Activated CD8-positive, alpha-beta T cell treated with anti-CD3 and anti-CD28 coated beads, Interleukin-2, amount 10 ng/mL, durations not matched to agents 7 days and 5 days (primary cell): ENCODE data around the gene MORC2. TPM values are rescaled to one million over a fixed set of nuclear protein-coding genes. Genes with fewer than 3 reads are reported as not detected.

ENCODE experiments used
- ATAC-seq: fragments of 150-1000 bp; cut with Tn5 transposase; one replicate; pipeline ENCODE4 v1.10.0; 2021; ENCODE audit warnings: moderate library complexity
- CTCF ChIA-PET: fragments of 350-600 bp; sonication (Branson Sonifier 250); formaldehyde crosslinking; loops from one replicate; lab custom pipeline; 2021; ENCODE audit warnings: antibody characterized with exemption; lab: Charles Lee
- POLR2A ChIA-PET: fragments of 350-600 bp; sonication (Branson Sonifier 250); formaldehyde crosslinking; loops from one replicate; lab custom pipeline; 2021; ENCODE audit warnings: antibody characterized with exemption; lab: Charles Lee
- DNase-seq: peaks from one replicate; pipeline ENCODE4 v3.0.0-alpha.2; 2020
- H3K27ac Mint-ChIP-seq: one replicate; pipeline ENCODE4 v1.8.0; 2021; ENCODE audit warnings: mild to moderate bottlenecking, mixed read lengths
- H3K27me3 Mint-ChIP-seq: one replicate; pipeline ENCODE4 v1.8.0; 2021; ENCODE audit warnings: low read depth, mixed read lengths
- H3K36me3 Mint-ChIP-seq: one replicate; pipeline ENCODE4 v1.8.0; 2021; ENCODE audit warnings: low read depth, mixed read lengths
- H3K4me1 Mint-ChIP-seq: one replicate; pipeline ENCODE4 v1.8.0; 2021; ENCODE audit warnings: low read depth, mixed read lengths
- H3K4me3 Mint-ChIP-seq: one replicate; pipeline ENCODE4 v1.8.0; 2021; ENCODE audit warnings: mild to moderate bottlenecking, mixed read lengths
- H3K9me3 Mint-ChIP-seq: one replicate; pipeline ENCODE4 v1.8.0; 2022; ENCODE audit warnings: mixed read lengths; ENCODE audit not compliant: insufficient read depth
- total RNA-seq, 2 experiments: library from RNA; stranded (reverse); gene quantifications; one replicate each; pipeline ENCODE4 v1.2.3, GENCODE V29; 2021

Gene MORC2
- total RNA-seq, 2 experiments from 2014 or later, result 31.3 to 31.5 TPM

- ATAC-seq (peak; percentile 8), DNase-seq (no peak)
- Mint-ChIP-seq H3K9me3 (no peaks in the 10 kb centered on the region), H3K4me3 (no peak overlapping the region), H3K36me3 (peaks cover 14% of the 10 kb centered on the region), H3K27me3 (no peaks in the 10 kb centered on the region), H3K27ac (no peak overlapping the region), H3K4me1 (peaks cover 17% of the 10 kb centered on the region)
- ChIA-PET CTCF (interaction anchor here (0.7 to 4.0 kb wide), 16 partner anchors 10 to 379 kb away, joined by 3 to 37 read pairs (median 9); partner anchors contain the start of genes MORC2, SLC35E4 and TUG1), POLR2A (interaction anchor here (1.0 kb wide), 1 partner anchor 162 kb away, joined by 3 read pairs; no protein-coding TSS in a partner anchor)
Measured at GRCh38 chr22:30919973-30920372, 48.6 kb downstream of the MORC2 start.

GRCh38 chr22:30918761-30919160 is 49.8 kb downstream of the MORC2 start:
- Mint-ChIP-seq H3K27me3 (no peaks in the 10 kb centered on the region), H3K9me3 (no peaks in the 10 kb centered on the region), H3K4me1 (peaks cover 17% of the 10 kb centered on the region), H3K36me3 (peaks cover 4% of the 10 kb centered on the region), H3K4me3 (no peak overlapping the region), H3K27ac (no peak overlapping the region)
- DNase-seq, result no peak
- CTCF ChIA-PET, result interaction anchor here (1.5 to 4.0 kb wide), 6 partner anchors 9 to 166 kb away, joined by 6 to 37 read pairs (median 12); partner anchors contain the start of genes MORC2 and TUG1
- ATAC-seq, result no peak
- POLR2A ChIA-PET, result no interaction called here

- Mint-ChIP-seq H3K27ac (no peak overlapping the region), H3K4me3 (no peak overlapping the region), H3K9me3 (no peaks in the 10 kb centered on the region), H3K36me3 (peaks cover 2% of the 10 kb centered on the region), H3K4me1 (no peaks in the 10 kb centered on the region), H3K27me3 (no peaks in the 10 kb centered on the region)
- ChIA-PET CTCF (interaction anchor here (1.6 to 3.0 kb wide), 4 partner anchors 9 to 175 kb away, joined by 3 to 11 read pairs (median 6); no protein-coding TSS in a partner anchor), POLR2A (interaction anchor here (1.4 kb wide), 1 partner anchor 59 kb away, joined by 3 read pairs; the partner anchor contains the start of gene TUG1)
- ATAC-seq, result no peak
- no peak for DNase-seq
Measured at GRCh38 chr22:30910358-30910757, 58.2 kb downstream of the MORC2 start.

GRCh38 chr22:30909306-30909705 is 59.3 kb downstream of the MORC2 start:
- CTCF ChIA-PET, result interaction anchor here (1.0 to 3.0 kb wide), 4 partner anchors 10 to 176 kb away, joined by 5 to 11 read pairs (median 6); no protein-coding TSS in a partner anchor
- Mint-ChIP-seq H3K27ac (no peak overlapping the region), H3K9me3 (no peaks in the 10 kb centered on the region), H3K4me1 (no peaks in the 10 kb centered on the region), H3K36me3 (peaks cover 2% of the 10 kb centered on the region), H3K27me3 (no peaks in the 10 kb centered on the region), H3K4me3 (no peak overlapping the region)
- ATAC-seq (no peak), DNase-seq (no peak)
- POLR2A ChIA-PET, result no interaction called here

- ChIA-PET POLR2A (no interaction called here), CTCF (interaction anchor here (1.8 kb wide), 1 partner anchor 12 kb away, joined by 9 read pairs; no protein-coding TSS in a partner anchor)
- Mint-ChIP-seq H3K9me3 (no peaks in the 10 kb centered on the region), H3K4me1 (peaks cover under 1% of the 10 kb centered on the region), H3K27ac (no peak overlapping the region), H3K36me3 (peaks cover 2% of the 10 kb centered on the region), H3K27me3 (no peaks in the 10 kb centered on the region), H3K4me3 (no peak overlapping the region)
- ATAC-seq (no peak), DNase-seq (no peak)
Measured at GRCh38 chr22:30908051-30908461, 60.5 kb downstream of the MORC2 start.

GRCh38 chr22:30906946-30907345 is 61.6 kb downstream of the MORC2 start:
- Mint-ChIP-seq H3K36me3 (peaks cover 6% of the 10 kb centered on the region), H3K9me3 (no peaks in the 10 kb centered on the region), H3K4me3 (no peak overlapping the region), H3K4me1 (peaks cover 4% of the 10 kb centered on the region), H3K27ac (no peak overlapping the region), H3K27me3 (no peaks in the 10 kb centered on the region)
- DNase-seq (no peak), ATAC-seq (no peak)
- ChIA-PET POLR2A (no interaction called here), CTCF (interaction anchor here (1.8 kb wide), 1 partner anchor 13 kb away, joined by 9 read pairs; no protein-coding TSS in a partner anchor)

GRCh38 chr22:30906411-30906810 is 62.2 kb downstream of the MORC2 start:
- DNase-seq (no peak), ATAC-seq (no peak)
- Mint-ChIP-seq H3K9me3 (no peaks in the 10 kb centered on the region), H3K36me3 (peaks cover 6% of the 10 kb centered on the region), H3K27me3 (no peaks in the 10 kb centered on the region), H3K4me1 (peaks cover 4% of the 10 kb centered on the region), H3K4me3 (no peak overlapping the region), H3K27ac (no peak overlapping the region)
- CTCF ChIA-PET, result interaction anchor here (1.8 kb wide), 1 partner anchor 14 kb away, joined by 9 read pairs; no protein-coding TSS in a partner anchor
- POLR2A ChIA-PET, result no interaction called here

GRCh38 chr22:30905696-30906341 is 62.8 kb downstream of the MORC2 start:
- ChIA-PET CTCF (no interaction called here), POLR2A (no interaction called here)
- Mint-ChIP-seq H3K9me3 (no peaks in the 10 kb centered on the region), H3K4me3 (no peak overlapping the region), H3K27ac (no peak overlapping the region), H3K36me3 (peaks cover 6% of the 10 kb centered on the region), H3K27me3 (no peaks in the 10 kb centered on the region), H3K4me1 (peaks cover 4% of the 10 kb centered on the region)
- DNase-seq, result no peak
- ATAC-seq, result no peak

- H3K36me3 Mint-ChIP-seq, result peaks cover 4% of the 10 kb centered on the region
- ChIA-PET CTCF (no interaction called here), POLR2A (interaction anchor here (0.7 kb wide), 1 partner anchor 233 kb away, joined by 3 read pairs; no protein-coding TSS in a partner anchor)
- ATAC-seq, result no peak
- no peaks in the 10 kb centered on the region for H3K27me3 Mint-ChIP-seq
- H3K4me3 Mint-ChIP-seq, result no peak overlapping the region
- H3K9me3 Mint-ChIP-seq, result no peaks in the 10 kb centered on the region
- DNase-seq, result no peak
- peaks cover 4% of the 10 kb centered on the region for H3K4me1 Mint-ChIP-seq
- H3K27ac Mint-ChIP-seq, result no peak overlapping the region
Measured at GRCh38 chr22:30903876-30904460, 64.6 kb downstream of the MORC2 start.

GRCh38 chr22:30902496-30903357 is 65.8 kb downstream of the MORC2 start:
- H3K9me3 Mint-ChIP-seq, result no peaks in the 10 kb centered on the region
- no peak overlapping the region for H3K27ac Mint-ChIP-seq
- peaks cover 4% of the 10 kb centered on the region for H3K4me1 Mint-ChIP-seq
- H3K27me3 Mint-ChIP-seq, result no peaks in the 10 kb centered on the region
- H3K36me3 Mint-ChIP-seq, result peaks cover 4% of the 10 kb centered on the region
- POLR2A ChIA-PET, result interaction anchor here (0.7 kb wide), 1 partner anchor 49 kb away, joined by 3 read pairs; no protein-coding TSS in a partner anchor
- H3K4me3 Mint-ChIP-seq, result no peak overlapping the region
- ATAC-seq (no peak), DNase-seq (no peak)
- CTCF ChIA-PET, result no interaction called here

GRCh38 chr22:30894371-30894740 is 74.2 kb downstream of the MORC2 start:
- no peak overlapping the region for H3K4me3 Mint-ChIP-seq
- no peaks in the 10 kb centered on the region for H3K9me3 Mint-ChIP-seq
- DNase-seq, result no peak
- ChIA-PET POLR2A (no interaction called here), CTCF (interaction anchor here (1.0 to 2.0 kb wide), 2 partner anchors 26 to 191 kb away, joined by 3 to 9 read pairs; no protein-coding TSS in a partner anchor)
- ATAC-seq, result no peak
- H3K36me3 Mint-ChIP-seq, result no peaks in the 10 kb centered on the region
- H3K27me3 Mint-ChIP-seq, result no peaks in the 10 kb centered on the region
- no peak overlapping the region for H3K27ac Mint-ChIP-seq
- H3K4me1 Mint-ChIP-seq, result peaks cover 13% of the 10 kb centered on the region
